Panc1 (cell line): ENCODE results near the gene SSBP3.

ENCODE experiments used
- POLR2AphosphoS5 ChIP-seq: IDR thresholded peaks from 2 replicates; pipeline ENCODE4 v1.6.1; 2012; ENCODE audit warnings: mild to moderate bottlenecking, low read depth, low read length, moderate library complexity
- SIN3A ChIP-seq: IDR thresholded peaks from 2 replicates; pipeline ENCODE4 v1.6.1; 2012; ENCODE audit warnings: low read depth, mild to moderate bottlenecking, low read length, moderate library complexity, borderline replicate concordance; ENCODE audit not compliant: insufficient read depth
- TCF7L2 ChIP-seq: IDR thresholded peaks from 2 replicates; pipeline ENCODE4 v1.6.1; 2011; ENCODE audit warnings: mild to moderate bottlenecking, low read depth, low read length, inconsistent platforms
- TF ChIP-seq, protein P1 (sequence below): fragments of 450-650 bp; IDR thresholded peaks from 2 replicates; pipeline ENCODE4 v1.5.1; 2017; ENCODE audit warnings: mild to moderate bottlenecking
- TF ChIP-seq, protein P2 (sequence below), 2 experiments: IDR thresholded peaks; 2 replicates each; pipeline ENCODE4 v1.6.1; 2011 to 2012; ENCODE audit warnings: low read depth in 2 of 2, control low read depth in 1 of 2, low read length in 1 of 2, mild to moderate bottlenecking in 1 of 2, moderate library complexity in 1 of 2; ENCODE audit not compliant: insufficient read depth in 1 of 2

DNA sequence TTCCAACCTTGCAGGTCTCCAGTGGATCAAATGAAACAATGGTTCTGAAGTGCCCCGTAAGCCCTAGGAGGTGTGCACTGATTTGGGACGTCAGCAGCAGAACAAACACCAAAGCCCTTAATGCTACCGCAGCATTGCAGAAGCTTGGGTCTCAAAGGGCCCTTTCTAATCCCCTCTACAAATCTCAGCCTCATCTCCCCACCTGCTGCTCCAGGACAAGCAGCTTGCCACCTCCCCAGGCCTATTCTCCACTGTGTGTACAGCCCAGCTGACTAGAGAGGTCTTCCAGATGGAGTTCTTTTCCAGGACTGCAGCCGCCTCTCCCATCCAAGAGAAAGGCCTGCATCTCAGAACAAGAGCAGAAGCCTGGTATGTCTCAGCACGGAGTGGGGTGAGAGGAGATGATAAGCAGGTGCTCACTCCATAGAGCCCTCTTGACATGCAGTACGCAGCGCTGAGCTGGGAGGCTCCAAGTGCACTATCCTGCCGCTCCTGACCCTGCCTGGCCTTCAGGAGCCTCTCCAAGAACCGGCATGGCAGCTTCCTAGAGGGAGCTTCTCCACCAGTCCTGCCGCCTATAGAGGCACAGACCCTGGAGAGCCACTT is 160.0 kb downstream of the SSBP3 start:
- TF ChIP-seq POLR2AphosphoS5 (no peak), SIN3A (no peak), TCF7L2 (no peak)
- TF ChIP-seq, protein P1, sequence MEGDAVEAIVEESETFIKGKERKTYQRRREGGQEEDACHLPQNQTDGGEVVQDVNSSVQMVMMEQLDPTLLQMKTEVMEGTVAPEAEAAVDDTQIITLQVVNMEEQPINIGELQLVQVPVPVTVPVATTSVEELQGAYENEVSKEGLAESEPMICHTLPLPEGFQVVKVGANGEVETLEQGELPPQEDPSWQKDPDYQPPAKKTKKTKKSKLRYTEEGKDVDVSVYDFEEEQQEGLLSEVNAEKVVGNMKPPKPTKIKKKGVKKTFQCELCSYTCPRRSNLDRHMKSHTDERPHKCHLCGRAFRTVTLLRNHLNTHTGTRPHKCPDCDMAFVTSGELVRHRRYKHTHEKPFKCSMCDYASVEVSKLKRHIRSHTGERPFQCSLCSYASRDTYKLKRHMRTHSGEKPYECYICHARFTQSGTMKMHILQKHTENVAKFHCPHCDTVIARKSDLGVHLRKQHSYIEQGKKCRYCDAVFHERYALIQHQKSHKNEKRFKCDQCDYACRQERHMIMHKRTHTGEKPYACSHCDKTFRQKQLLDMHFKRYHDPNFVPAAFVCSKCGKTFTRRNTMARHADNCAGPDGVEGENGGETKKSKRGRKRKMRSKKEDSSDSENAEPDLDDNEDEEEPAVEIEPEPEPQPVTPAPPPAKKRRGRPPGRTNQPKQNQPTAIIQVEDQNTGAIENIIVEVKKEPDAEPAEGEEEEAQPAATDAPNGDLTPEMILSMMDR: no peak
- TF ChIP-seq, protein P2, sequence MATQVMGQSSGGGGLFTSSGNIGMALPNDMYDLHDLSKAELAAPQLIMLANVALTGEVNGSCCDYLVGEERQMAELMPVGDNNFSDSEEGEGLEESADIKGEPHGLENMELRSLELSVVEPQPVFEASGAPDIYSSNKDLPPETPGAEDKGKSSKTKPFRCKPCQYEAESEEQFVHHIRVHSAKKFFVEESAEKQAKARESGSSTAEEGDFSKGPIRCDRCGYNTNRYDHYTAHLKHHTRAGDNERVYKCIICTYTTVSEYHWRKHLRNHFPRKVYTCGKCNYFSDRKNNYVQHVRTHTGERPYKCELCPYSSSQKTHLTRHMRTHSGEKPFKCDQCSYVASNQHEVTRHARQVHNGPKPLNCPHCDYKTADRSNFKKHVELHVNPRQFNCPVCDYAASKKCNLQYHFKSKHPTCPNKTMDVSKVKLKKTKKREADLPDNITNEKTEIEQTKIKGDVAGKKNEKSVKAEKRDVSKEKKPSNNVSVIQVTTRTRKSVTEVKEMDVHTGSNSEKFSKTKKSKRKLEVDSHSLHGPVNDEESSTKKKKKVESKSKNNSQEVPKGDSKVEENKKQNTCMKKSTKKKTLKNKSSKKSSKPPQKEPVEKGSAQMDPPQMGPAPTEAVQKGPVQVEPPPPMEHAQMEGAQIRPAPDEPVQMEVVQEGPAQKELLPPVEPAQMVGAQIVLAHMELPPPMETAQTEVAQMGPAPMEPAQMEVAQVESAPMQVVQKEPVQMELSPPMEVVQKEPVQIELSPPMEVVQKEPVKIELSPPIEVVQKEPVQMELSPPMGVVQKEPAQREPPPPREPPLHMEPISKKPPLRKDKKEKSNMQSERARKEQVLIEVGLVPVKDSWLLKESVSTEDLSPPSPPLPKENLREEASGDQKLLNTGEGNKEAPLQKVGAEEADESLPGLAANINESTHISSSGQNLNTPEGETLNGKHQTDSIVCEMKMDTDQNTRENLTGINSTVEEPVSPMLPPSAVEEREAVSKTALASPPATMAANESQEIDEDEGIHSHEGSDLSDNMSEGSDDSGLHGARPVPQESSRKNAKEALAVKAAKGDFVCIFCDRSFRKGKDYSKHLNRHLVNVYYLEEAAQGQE (IDR thresholded peaks at IDR 0.05; ENCODE audit: insufficient read depth in 1 of 2, low read depth in 2 of 2, low read length in 1 of 2): no peak
